ENCODE results near the gene SPATC1L.

GRCh38 chr21:46191257-46191685, 7.0 kb upstream of the SPATC1L start:
- no peak for TF ChIP-seq CTCF (IDR thresholded peaks at IDR 0.05; ENCODE audit: low read length)
- TF ChIP-seq EZH2 (IDR thresholded peaks at IDR 0.05; ENCODE audit: borderline replicate concordance, low read length): no peak

Measured in OCI-LY1 (cell line).